ENCODE data around the gene TIFAB. TPM values are rescaled to one million over a fixed set of nuclear protein-coding genes. Genes with fewer than 3 reads are reported as not detected.

TIFAB gene
- total RNA-seq, 4 donors from 2014 or later: not detected

- Histone ChIP-seq H3K4me3 (no peak overlapping the region), H3K27ac (replicated peaks in 1 of 4) (no peak overlapping the region), H3K4me1 (peaks cover 0 to 5% (median 0%) of the 10 kb centered on the region in 4 donors), H3K9me3 (peaks cover 0 to 12% (median 4%) of the 10 kb centered on the region in 4 donors), H3K36me3 (no peaks in the 10 kb centered on the region), H3K27me3 (peaks cover 0 to 5% (median 0%) of the 10 kb centered on the region in 4 donors)
- intact Hi-C loops (cut with DNase I): no loop called here
- WGBS: 49% methylated on average over 2 of the region's 2 CpGs
- no peak for DNase-seq (ENCODE audit: extremely low spot score)
- TF ChIP-seq POLR2A (IDR thresholded peaks at IDR 0.05; ENCODE audit: low read depth): no peak
- TF ChIP-seq POLR2AphosphoS5 (IDR thresholded peaks at IDR 0.05): no peak
- TF ChIP-seq CTCF (IDR thresholded peaks at IDR 0.05): no peak
Observed at GRCh38 chr5:135425641-135426040, 26.5 kb downstream of the TIFAB start.

GRCh38 chr5:135423846-135424168 lies 28.3 kb downstream of the TIFAB start:
- 83% methylated on average over 1 of the region's 1 CpG for WGBS
- Histone ChIP-seq H3K4me1 (no peaks in the 10 kb centered on the region), H3K27ac (replicated peaks in 1 of 4) (no peak overlapping the region), H3K4me3 (no peak overlapping the region), H3K9me3 (peaks cover 0 to 10% (median 5%) of the 10 kb centered on the region in 4 donors), H3K27me3 (peaks cover 0 to 5% (median 0%) of the 10 kb centered on the region in 4 donors), H3K36me3 (no peaks in the 10 kb centered on the region)
- TF ChIP-seq POLR2AphosphoS5 (IDR thresholded peaks at IDR 0.05): no peak
- TF ChIP-seq EP300 (IDR thresholded peaks at IDR 0.05): no peak
- no peak for DNase-seq (ENCODE audit: extremely low spot score)
- intact Hi-C loops (cut with DNase I): no loop called here

GRCh38 chr5:135423146-135423845 lies 28.9 kb downstream of the TIFAB start:
- DNase-seq (ENCODE audit: extremely low spot score): no peak
- Histone ChIP-seq H3K4me3 (no peak overlapping the region), H3K27me3 (peaks cover 0 to 5% (median 0%) of the 10 kb centered on the region in 4 donors), H3K9me3 (peaks cover 0 to 6% (median 3%) of the 10 kb centered on the region in 4 donors), H3K27ac (replicated peaks in 1 of 4) (no peak overlapping the region), H3K4me1 (no peaks in the 10 kb centered on the region), H3K36me3 (no peaks in the 10 kb centered on the region)
- WGBS: 84% methylated on average over 7 of the region's 7 CpGs
- intact Hi-C loops (cut with DNase I): no loop called here
- TF ChIP-seq CTCF (IDR thresholded peaks at IDR 0.05) (no peak), EP300 (IDR thresholded peaks at IDR 0.05) (no peak), POLR2A (IDR thresholded peaks at IDR 0.05; ENCODE audit: low read depth) (no peak), POLR2AphosphoS5 (IDR thresholded peaks at IDR 0.05) (no peak)

- Histone ChIP-seq H3K9me3 (peaks cover 0 to 6% (median 2%) of the 10 kb centered on the region in 4 donors), H3K4me3 (no peak overlapping the region), H3K4me1 (no peaks in the 10 kb centered on the region), H3K27me3 (peaks cover 0 to 5% (median 0%) of the 10 kb centered on the region in 4 donors), H3K36me3 (no peaks in the 10 kb centered on the region), H3K27ac (replicated peaks in 1 of 4) (no peak overlapping the region)
- TF ChIP-seq CTCF (IDR thresholded peaks at IDR 0.05) (no peak), POLR2AphosphoS5 (IDR thresholded peaks at IDR 0.05) (no peak), EP300 (IDR thresholded peaks at IDR 0.05) (no peak), POLR2A (IDR thresholded peaks at IDR 0.05; ENCODE audit: low read depth) (no peak)
- DNase-seq (ENCODE audit: extremely low spot score): no peak
- intact Hi-C loops (cut with DNase I): no loop called here
Observed at GRCh38 chr5:135422419-135422818, 29.7 kb downstream of the TIFAB start.

GRCh38 chr5:135417083-135417482 lies 35.1 kb downstream of the TIFAB start:
- Histone ChIP-seq H3K4me1 (no peaks in the 10 kb centered on the region), H3K4me3 (no peak overlapping the region), H3K9me3 (peaks cover 0 to 6% (median 2%) of the 10 kb centered on the region in 4 donors), H3K36me3 (no peaks in the 10 kb centered on the region), H3K27me3 (no peaks in the 10 kb centered on the region), H3K27ac (replicated peaks in 1 of 4) (no peak overlapping the region)
- intact Hi-C loops (cut with DNase I): no loop called here
- no peak for DNase-seq (ENCODE audit: extremely low spot score)
- TF ChIP-seq POLR2AphosphoS5 (IDR thresholded peaks at IDR 0.05) (no peak), POLR2A (IDR thresholded peaks at IDR 0.05; ENCODE audit: low read depth) (no peak), EP300 (IDR thresholded peaks at IDR 0.05) (no peak), CTCF (IDR thresholded peaks at IDR 0.05) (no peak)

Measured in esophagus muscularis mucosa (tissue), 4 donors.